ENCODE measurements around the gene ODC1. TPM values are rescaled to one million over a fixed set of nuclear protein-coding genes. Genes with fewer than 3 reads are reported as not detected.

ODC1 gene
- total RNA-seq, 1 experiment from 2014 or later, result 277 TPM

GRCh38 chr2:10449486-10449831, 1.3 kb upstream of the ODC1 start:
- H3K9me3 Mint-ChIP-seq (ENCODE audit: unreplicated experiment), result no peaks in the 10 kb centered on the region
- peak overlapping the region; percentile 87 for H3K27ac Mint-ChIP-seq (ENCODE audit: unreplicated experiment)
- H3K36me3 ChIP-seq (ENCODE audit: control insufficient read depth, insufficient read depth, low read length), result no peaks in the 10 kb centered on the region
- H3K27me3 Mint-ChIP-seq (ENCODE audit: insufficient read depth, unreplicated experiment), result no peaks in the 10 kb centered on the region
- TF ChIP-seq, protein P1, sequence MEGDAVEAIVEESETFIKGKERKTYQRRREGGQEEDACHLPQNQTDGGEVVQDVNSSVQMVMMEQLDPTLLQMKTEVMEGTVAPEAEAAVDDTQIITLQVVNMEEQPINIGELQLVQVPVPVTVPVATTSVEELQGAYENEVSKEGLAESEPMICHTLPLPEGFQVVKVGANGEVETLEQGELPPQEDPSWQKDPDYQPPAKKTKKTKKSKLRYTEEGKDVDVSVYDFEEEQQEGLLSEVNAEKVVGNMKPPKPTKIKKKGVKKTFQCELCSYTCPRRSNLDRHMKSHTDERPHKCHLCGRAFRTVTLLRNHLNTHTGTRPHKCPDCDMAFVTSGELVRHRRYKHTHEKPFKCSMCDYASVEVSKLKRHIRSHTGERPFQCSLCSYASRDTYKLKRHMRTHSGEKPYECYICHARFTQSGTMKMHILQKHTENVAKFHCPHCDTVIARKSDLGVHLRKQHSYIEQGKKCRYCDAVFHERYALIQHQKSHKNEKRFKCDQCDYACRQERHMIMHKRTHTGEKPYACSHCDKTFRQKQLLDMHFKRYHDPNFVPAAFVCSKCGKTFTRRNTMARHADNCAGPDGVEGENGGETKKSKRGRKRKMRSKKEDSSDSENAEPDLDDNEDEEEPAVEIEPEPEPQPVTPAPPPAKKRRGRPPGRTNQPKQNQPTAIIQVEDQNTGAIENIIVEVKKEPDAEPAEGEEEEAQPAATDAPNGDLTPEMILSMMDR (IDR thresholded peaks at IDR 0.05; ENCODE audit: insufficient read depth in 1 of 2, low read depth in 1 of 2, low read length in 1 of 2, severe bottlenecking in 1 of 2, unreplicated experiment in 1 of 2), result no peak
- no peaks in the 10 kb centered on the region for H3K9me3 ChIP-seq
- POLR2A ChIA-PET, result interaction anchor here (0.6 to 1.1 kb wide), 3 partner anchors 143 to 233 kb away, joined by 3 to 4 read pairs (median 3); no protein-coding TSS in a partner anchor
- H3K36me3 Mint-ChIP-seq (ENCODE audit: insufficient read depth, unreplicated experiment), result peaks cover 36% of the 10 kb centered on the region
- intact Hi-C loops (cut with micrococcal nuclease; ENCODE audit: unreplicated experiment), result no loop called here
- H3K4me1 Mint-ChIP-seq (ENCODE audit: low read depth, unreplicated experiment), result peaks cover 15% of the 10 kb centered on the region
- CTCF ChIA-PET, result interaction anchor here (0.5 to 1.3 kb wide), 7 partner anchors 15 to 1769 kb away, joined by 3 to 17 read pairs (median 6); no protein-coding TSS in a partner anchor
- peak overlapping the region; percentile 97 for H3K4me3 ChIP-seq (ENCODE audit: low read depth, low read length)
- DNase-seq, result no peak
- no TSS peak for BruUV-seq (replicated peaks)
- H3K4me1 ChIP-seq, result peaks cover 17% of the 10 kb centered on the region
- H3K27me3 ChIP-seq (replicated peaks; ENCODE audit: control insufficient read depth, insufficient read depth, low read length), result no peaks in the 10 kb centered on the region
- H3K4me3 Mint-ChIP-seq (ENCODE audit: unreplicated experiment), result peak overlapping the region; percentile 84

DNA sequence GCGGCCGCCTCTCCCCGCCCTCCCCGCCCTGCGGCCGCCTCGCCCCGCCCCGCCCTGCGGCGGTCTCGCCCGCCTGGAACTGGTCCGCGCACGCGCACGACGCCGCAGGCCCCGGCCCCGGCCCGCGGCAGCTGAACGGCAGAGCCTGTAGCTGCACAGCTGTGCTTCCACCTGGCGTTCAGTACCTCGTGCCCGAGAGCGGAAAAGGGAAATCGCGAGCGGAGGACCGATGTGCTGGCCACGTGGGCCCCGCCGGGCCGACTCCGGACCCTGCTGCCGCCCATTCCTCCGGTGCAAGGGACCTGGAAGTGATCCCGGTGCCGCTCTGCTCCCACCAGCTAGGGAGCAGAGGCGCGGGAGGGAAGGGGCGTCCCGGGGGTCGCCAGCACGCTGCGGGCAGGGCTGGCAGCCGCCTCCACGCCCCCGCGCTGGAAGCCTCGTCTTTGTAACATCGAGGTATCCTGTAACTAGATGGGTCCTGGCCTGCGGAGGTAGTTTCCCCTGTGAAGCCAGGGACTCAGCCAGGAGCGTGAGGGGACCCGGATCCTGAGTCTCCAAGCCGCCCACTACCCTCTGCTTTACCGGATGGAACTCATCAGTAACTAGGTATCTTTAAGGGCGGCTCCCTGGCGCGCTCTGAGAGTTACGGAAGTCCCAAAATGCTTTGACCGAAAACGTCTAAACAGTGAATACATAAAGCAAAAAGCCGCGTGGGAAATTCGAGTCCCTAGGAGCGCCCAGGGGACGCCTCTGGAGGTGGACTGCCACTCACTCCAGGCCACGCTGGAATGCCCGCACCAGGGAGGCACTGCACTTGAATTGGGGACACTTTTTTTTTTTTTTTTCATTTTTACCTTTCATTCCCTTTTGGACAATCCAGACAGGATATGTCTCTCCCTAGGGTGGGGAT, 704 bp upstream of the ODC1 start:
- peaks cover 42% of the 10 kb centered on the region for H3K36me3 Mint-ChIP-seq (ENCODE audit: insufficient read depth, unreplicated experiment)
- H3K4me3 ChIP-seq (ENCODE audit: low read depth, low read length), result peak overlapping the region; percentile 97
- POLR2A ChIA-PET, result interaction anchor here (0.5 to 2.9 kb wide), 23 partner anchors 7 to 423 kb away, joined by 3 to 15 read pairs (median 4); partner anchors contain the start of gene KLF11
- TF ChIP-seq, protein P1 (IDR thresholded peaks at IDR 0.05; ENCODE audit: insufficient read depth in 1 of 2, low read depth in 1 of 2, low read length in 1 of 2, severe bottlenecking in 1 of 2, unreplicated experiment in 1 of 2), result peak in 1 of 2 experiments; percentile 27
- H3K4me1 Mint-ChIP-seq (ENCODE audit: low read depth, unreplicated experiment), result peaks cover 17% of the 10 kb centered on the region
- H3K27me3 ChIP-seq (replicated peaks; ENCODE audit: control insufficient read depth, insufficient read depth, low read length), result no peaks in the 10 kb centered on the region
- H3K4me3 Mint-ChIP-seq (ENCODE audit: unreplicated experiment), result peak overlapping the region; percentile 84
- H3K36me3 ChIP-seq (ENCODE audit: control insufficient read depth, insufficient read depth, low read length), result peaks cover 4% of the 10 kb centered on the region; the same call in 1 of the 2 replicates
- no peaks in the 10 kb centered on the region for H3K27me3 Mint-ChIP-seq (ENCODE audit: insufficient read depth, unreplicated experiment)
- peak; percentile 95 to 97 for DNase-seq
- peaks cover 17% of the 10 kb centered on the region for H3K4me1 ChIP-seq
- H3K27ac Mint-ChIP-seq (ENCODE audit: unreplicated experiment), result peak overlapping the region; percentile 87
- no peaks in the 10 kb centered on the region for H3K9me3 Mint-ChIP-seq (ENCODE audit: unreplicated experiment)
- CTCF ChIA-PET, result interaction anchor here (0.5 to 1.8 kb wide), 9 partner anchors 14 to 1768 kb away, joined by 3 to 17 read pairs (median 4); no protein-coding TSS in a partner anchor
- intact Hi-C loops (cut with micrococcal nuclease; ENCODE audit: unreplicated experiment), result no loop called here
- BruUV-seq (replicated peaks), result TSS peak; percentile 81
- no peaks in the 10 kb centered on the region for H3K9me3 ChIP-seq

DNA sequence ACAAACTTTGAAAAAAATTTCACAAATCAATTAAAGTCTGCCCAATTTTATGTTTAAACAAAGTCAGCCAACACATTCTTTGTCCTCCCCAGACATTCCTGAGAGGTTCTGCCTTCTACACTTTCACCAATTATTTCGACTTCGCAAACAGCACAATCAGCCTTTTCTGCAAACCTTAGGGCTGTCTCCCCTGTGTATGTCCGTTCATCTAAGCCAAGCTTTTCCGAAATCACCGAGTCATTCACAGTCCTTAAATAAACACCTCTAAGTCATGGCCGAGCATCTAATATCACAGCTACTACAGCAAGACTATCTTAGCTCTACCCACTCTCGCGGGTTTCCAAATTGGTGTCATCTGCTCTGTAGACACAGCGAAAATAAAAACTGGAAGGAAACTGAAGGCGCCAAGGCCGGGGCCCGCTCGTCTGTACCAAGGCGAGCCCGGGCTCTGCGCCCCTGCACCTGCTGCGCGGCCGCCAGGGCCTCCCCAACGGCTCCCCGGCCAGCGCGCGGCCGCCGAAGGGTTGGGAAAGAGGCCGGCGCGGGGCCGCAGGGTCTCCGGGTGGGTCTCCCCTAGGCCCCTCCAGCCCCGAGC, 730 bp downstream of the ODC1 start:
- intact Hi-C loops (cut with micrococcal nuclease; ENCODE audit: unreplicated experiment), result no loop called here
- Histone ChIP-seq H3K27me3 (replicated peaks; ENCODE audit: control insufficient read depth, insufficient read depth, low read length) (no peaks in the 10 kb centered on the region), H3K4me1 (peaks cover 17% of the 10 kb centered on the region), H3K9me3 (no peaks in the 10 kb centered on the region), H3K4me3 (ENCODE audit: low read depth, low read length) (peak overlapping the region; percentile 49), H3K36me3 (ENCODE audit: control insufficient read depth, insufficient read depth, low read length) (peaks cover 8% of the 10 kb centered on the region)
- ChIA-PET POLR2A (interaction anchor here (0.6 to 2.9 kb wide), 10 partner anchors 12 to 405 kb away, joined by 3 to 15 read pairs (median 9); partner anchors contain the start of gene KLF11), CTCF (interaction anchor here (0.6 to 1.8 kb wide), 5 partner anchors 13 to 375 kb away, joined by 3 to 15 read pairs (median 3); no protein-coding TSS in a partner anchor)
- H3K27me3 Mint-ChIP-seq (ENCODE audit: insufficient read depth, unreplicated experiment), result no peaks in the 10 kb centered on the region
- no peak for DNase-seq
- peaks cover 16% of the 10 kb centered on the region for H3K4me1 Mint-ChIP-seq (ENCODE audit: low read depth, unreplicated experiment)
- TF ChIP-seq, protein P1 (IDR thresholded peaks at IDR 0.05; ENCODE audit: insufficient read depth in 1 of 2, low read depth in 1 of 2, low read length in 1 of 2, severe bottlenecking in 1 of 2, unreplicated experiment in 1 of 2), result peak in 1 of 2 experiments; percentile 7
- H3K4me3 Mint-ChIP-seq (ENCODE audit: unreplicated experiment), result peak overlapping the region; percentile 84
- BruUV-seq (replicated peaks), result no TSS peak
- peaks cover 56% of the 10 kb centered on the region for H3K36me3 Mint-ChIP-seq (ENCODE audit: insufficient read depth, unreplicated experiment)
- H3K9me3 Mint-ChIP-seq (ENCODE audit: unreplicated experiment), result no peaks in the 10 kb centered on the region
- H3K27ac Mint-ChIP-seq (ENCODE audit: unreplicated experiment), result peak overlapping the region; percentile 83
